GM12872 (cell line): ENCODE results near the gene FKBP15.

Experiments
- TF ChIP-seq, protein P1 (sequence below): IDR thresholded peaks from 3 replicates; pipeline ENCODE4 v1.5.1; 2011; ENCODE audit warnings: low read depth, mild to moderate bottlenecking, low read length, moderate library complexity; ENCODE audit not compliant: insufficient read depth

FKBP15 gene

GRCh38 chr9:113223963-113224362 lies 2.9 kb upstream of the FKBP15 start:
- TF ChIP-seq, protein P1, sequence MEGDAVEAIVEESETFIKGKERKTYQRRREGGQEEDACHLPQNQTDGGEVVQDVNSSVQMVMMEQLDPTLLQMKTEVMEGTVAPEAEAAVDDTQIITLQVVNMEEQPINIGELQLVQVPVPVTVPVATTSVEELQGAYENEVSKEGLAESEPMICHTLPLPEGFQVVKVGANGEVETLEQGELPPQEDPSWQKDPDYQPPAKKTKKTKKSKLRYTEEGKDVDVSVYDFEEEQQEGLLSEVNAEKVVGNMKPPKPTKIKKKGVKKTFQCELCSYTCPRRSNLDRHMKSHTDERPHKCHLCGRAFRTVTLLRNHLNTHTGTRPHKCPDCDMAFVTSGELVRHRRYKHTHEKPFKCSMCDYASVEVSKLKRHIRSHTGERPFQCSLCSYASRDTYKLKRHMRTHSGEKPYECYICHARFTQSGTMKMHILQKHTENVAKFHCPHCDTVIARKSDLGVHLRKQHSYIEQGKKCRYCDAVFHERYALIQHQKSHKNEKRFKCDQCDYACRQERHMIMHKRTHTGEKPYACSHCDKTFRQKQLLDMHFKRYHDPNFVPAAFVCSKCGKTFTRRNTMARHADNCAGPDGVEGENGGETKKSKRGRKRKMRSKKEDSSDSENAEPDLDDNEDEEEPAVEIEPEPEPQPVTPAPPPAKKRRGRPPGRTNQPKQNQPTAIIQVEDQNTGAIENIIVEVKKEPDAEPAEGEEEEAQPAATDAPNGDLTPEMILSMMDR: no peak

GRCh38 chr9:113222482-113222841 lies 1.4 kb upstream of the FKBP15 start:
- TF ChIP-seq, protein P1: no peak

DNA sequence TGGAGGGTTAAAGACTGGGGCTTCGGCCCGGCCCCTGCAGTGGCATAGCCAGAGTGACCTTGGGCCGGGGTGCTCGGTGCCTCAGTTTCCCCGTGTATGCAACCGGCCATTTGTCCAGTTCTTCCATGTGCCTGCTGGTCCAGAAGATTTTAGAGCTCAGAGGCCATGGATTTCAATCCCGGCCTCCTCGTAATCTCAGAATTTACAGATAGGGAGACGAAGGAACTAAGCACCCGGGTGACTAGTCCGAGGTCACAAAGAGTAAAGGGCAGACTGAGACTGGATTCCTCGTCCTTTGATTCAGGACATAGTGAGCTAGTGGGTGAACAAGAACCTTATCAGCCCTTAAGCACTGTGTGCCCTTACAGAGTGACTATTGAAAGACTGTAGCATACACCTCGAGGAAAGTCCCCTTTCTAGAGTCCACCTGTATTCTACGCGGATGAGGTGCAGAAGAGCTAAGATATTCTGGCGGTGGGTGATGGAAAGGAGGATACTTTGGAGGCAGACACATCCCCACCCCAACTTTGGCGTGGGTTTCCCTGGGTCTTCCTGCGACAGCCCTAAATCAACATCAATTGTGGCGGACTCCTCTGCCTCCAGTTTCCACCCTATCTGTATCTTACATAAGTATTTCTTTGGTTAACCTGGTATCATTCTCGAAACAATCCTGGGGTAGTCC lies 864 bp upstream of the FKBP15 start:
- TF ChIP-seq, protein P1: no peak

DNA sequence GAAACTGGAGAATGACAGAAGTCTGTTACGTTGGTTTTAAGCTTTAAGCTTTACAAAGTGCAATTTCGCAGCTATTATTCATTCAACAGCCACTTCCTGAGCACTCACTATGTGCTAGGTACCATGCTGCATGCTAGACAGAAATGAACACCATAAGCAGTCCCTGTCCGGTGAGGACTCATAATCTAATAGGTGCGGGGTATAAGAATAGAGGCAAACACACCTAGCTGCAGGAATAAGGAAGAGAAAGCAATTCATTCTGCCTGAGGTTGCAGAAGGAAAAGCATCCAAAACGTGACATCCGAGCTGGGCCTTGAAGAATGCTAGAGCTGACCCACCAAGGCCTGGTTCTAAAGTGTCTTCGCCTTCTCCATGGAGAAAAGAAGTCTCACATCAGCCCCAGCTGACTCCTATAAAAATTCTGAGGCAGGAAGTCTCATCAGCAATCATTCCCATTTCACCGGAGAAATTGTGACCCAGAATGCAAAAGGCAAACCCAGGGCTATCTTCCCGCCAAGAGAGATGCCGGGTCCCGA lies 542 bp downstream of the FKBP15 start:
- TF ChIP-seq, protein P1: no peak

DNA sequence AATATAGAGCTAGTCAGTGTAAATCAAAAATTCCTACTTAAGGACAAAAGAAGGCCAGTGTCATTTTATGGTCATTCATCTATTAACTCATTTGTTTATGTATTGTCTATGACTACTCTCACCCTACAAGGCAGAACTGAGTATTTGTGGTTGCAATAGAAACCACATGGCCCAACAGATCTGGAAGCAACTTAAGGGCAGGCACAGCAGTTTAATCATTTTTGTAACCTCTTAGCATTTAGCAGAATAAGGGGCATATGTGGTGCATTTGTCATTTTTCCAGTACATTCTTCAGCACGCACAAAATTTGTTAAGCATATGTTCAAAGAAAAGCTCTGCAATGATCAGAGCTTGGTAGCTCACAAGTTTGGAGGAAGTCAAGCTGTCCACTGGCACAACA lies 1.1 kb downstream of the FKBP15 start:
- TF ChIP-seq, protein P1: no peak

DNA sequence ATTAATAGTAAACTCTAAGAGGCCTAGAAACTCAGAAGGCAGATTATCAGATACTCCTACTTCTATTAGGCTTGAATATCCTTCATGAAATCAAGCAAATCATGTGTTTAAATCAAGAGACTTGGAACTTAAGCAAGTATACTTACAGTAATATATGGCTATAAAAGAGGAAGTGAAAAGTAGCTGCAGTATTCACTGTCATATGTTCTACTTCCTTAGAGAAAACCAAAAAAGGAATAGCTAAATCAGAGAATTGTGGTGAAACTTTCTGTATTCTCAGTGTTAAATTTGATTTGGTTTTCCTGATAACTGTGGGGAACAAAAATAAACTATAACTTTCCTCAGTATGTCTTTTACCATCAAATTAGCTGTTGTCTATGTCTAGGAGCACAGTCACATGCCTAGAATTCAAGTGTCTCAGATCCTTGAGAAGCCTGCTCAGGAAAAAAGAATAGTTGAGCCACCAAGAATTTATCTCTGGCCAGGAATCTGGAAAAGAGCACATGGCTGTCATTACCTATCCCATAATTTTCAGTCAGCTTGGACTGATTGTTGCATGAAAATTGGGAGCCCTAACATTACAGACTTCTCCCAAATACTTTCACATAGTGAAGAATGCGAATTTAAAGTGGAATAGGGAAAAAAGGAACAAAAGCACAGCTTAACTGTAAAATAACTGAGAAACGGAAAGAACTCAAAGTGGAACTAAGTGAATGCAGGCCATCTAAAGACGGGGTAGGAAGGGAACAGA lies 1.7 kb downstream of the FKBP15 start:
- TF ChIP-seq, protein P1: no peak

DNA sequence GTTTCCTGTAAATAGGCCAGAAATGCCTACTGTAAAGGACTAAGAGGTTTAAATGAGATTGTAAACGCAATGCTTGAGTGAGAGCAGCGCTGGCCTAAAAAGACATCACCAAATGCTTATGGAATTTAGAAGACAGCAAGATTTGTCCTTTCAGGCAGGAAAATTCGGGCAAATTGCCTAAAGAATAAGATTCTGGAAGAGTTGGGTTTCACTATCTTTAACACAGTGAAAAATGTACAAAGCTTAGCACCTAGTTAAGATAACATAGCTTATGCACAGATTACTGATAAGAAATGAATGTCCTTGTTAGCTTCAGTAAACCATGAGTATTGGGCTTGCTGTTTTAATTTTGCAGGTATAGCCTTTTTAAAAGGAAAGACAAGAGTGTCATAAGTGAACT lies 4.7 kb downstream of the FKBP15 start:
- TF ChIP-seq, protein P1: no peak
